ENCODE results near the gene SYCE3.

- no peak for TF ChIP-seq CTCF (conservative IDR thresholded peaks at IDR 0.05; ENCODE audit: low read depth, low read length)
- TF ChIP-seq EZH2 (IDR thresholded peaks at IDR 0.05; ENCODE audit: low read length, unreplicated experiment): no peak
Observed at GRCh38 chr22:50551160-50551752, 11.5 kb downstream of the SYCE3 start.
